GM23338 (cell line): ENCODE data around the gene ME2. TPM values are rescaled to one million over a fixed set of nuclear protein-coding genes. Genes with fewer than 3 reads are reported as not detected.

Experiments used
- ATAC-seq: fragments of 200-7000 bp; cut with Tn5 transposase; 3 replicates; pipeline ENCODE4 v1.9.1; 2020
- DNase-seq: peaks from one replicate; pipeline ENCODE4 v3.0.0-alpha.2; 2015; ENCODE audit warnings: low spot score
- H2AFZ ChIP-seq: fragments of 200-600 bp; sonication (generic); 2 replicates; pipeline ENCODE4 v1.8.0; 2016; ENCODE audit warnings: antibody characterized with exemption, mild to moderate bottlenecking, moderate library complexity
- H3F3A ChIP-seq: fragments of 200-600 bp; sonication (generic); replicated peaks from 2 replicates; pipeline ENCODE4 v1.8.0; 2017; ENCODE audit warnings: antibody characterized with exemption, mixed run types, low read depth
- H3K27ac ChIP-seq: fragments of 200-600 bp; sonication (generic); 2 replicates; pipeline ENCODE4 v1.6.1; 2016; ENCODE audit warnings: low read depth
- H3K27me3 ChIP-seq: fragments of 200-600 bp; sonication (generic); 2 replicates; pipeline ENCODE4 v1.8.0; 2016; ENCODE audit warnings: mild to moderate bottlenecking, mixed run types, moderate library complexity; ENCODE audit not compliant: insufficient read depth
- H3K36me3 ChIP-seq: fragments of 200-600 bp; sonication (generic); 2 replicates; pipeline ENCODE4 v1.8.0; 2016; ENCODE audit warnings: mild to moderate bottlenecking; ENCODE audit not compliant: insufficient read depth
- H3K4me1 ChIP-seq: fragments of 200-600 bp; sonication (generic); 2 replicates; pipeline ENCODE4 v1.8.0; 2016; ENCODE audit warnings: mild to moderate bottlenecking, moderate library complexity; ENCODE audit not compliant: insufficient read depth
- H3K4me2 ChIP-seq: fragments of 200-600 bp; sonication (generic); 2 replicates; pipeline ENCODE4 v1.7.1; 2017; ENCODE audit warnings: mixed run types
- H3K4me3 ChIP-seq: fragments of 200-600 bp; sonication (generic); 2 replicates; pipeline ENCODE4 v1.6.1; 2016; ENCODE audit warnings: mixed run types
- H3K79me2 ChIP-seq: fragments of 200-600 bp; sonication (generic); replicated peaks from 2 replicates; pipeline ENCODE4 v1.8.0; 2017; ENCODE audit warnings: mild to moderate bottlenecking; ENCODE audit not compliant: insufficient read depth
- H3K9me2 ChIP-seq: fragments of 200-600 bp; sonication (generic); 2 replicates; pipeline ENCODE4 v1.8.0; 2017; ENCODE audit not compliant: insufficient read depth
- H4K20me1 ChIP-seq: fragments of 200-600 bp; sonication (generic); replicated peaks from 2 replicates; pipeline ENCODE4 v1.8.0; 2017; ENCODE audit warnings: mild to moderate bottlenecking; ENCODE audit not compliant: insufficient read depth
- H3K27ac Mint-ChIP-seq: 2 replicates; pipeline ENCODE4 v1.8.0; 2020; ENCODE audit warnings: inconsistent platforms, mild to moderate bottlenecking, moderate library complexity, mixed read lengths
- H3K27me3 Mint-ChIP-seq: 3 replicates; pipeline ENCODE4 v1.8.0; 2022; ENCODE audit warnings: low read depth, mild to moderate bottlenecking, moderate library complexity, mixed read lengths, inconsistent platforms; ENCODE audit not compliant: insufficient read depth, poor library complexity
- H3K36me3 Mint-ChIP-seq: 3 replicates; pipeline ENCODE4 v1.8.0; 2021; ENCODE audit warnings: low read depth, mild to moderate bottlenecking, inconsistent platforms, moderate library complexity, mixed read lengths
- H3K4me1 Mint-ChIP-seq: 3 replicates; pipeline ENCODE4 v1.8.0; 2020; ENCODE audit warnings: mild to moderate bottlenecking, inconsistent platforms, mixed read lengths
- H3K4me3 Mint-ChIP-seq: 3 replicates; pipeline ENCODE4 v1.8.0; 2021; ENCODE audit warnings: moderate library complexity, mild to moderate bottlenecking, inconsistent platforms, mixed read lengths
- H3K9me3 Mint-ChIP-seq: 3 replicates; pipeline ENCODE4 v1.8.0; 2020; ENCODE audit warnings: moderate library complexity, mild to moderate bottlenecking, inconsistent platforms, mixed read lengths
- ETS1 ChIP-seq: IDR thresholded peaks from 2 replicates; pipeline ENCODE4 v1.6.1; 2016; ENCODE audit warnings: antibody characterized with exemption
- EZH2 ChIP-seq: fragments of 200-600 bp; sonication (generic); IDR thresholded peaks from one replicate; pipeline ENCODE4 v1.8.0; 2017; ENCODE audit warnings: antibody characterized with exemption, mild to moderate bottlenecking, low read depth; ENCODE audit not compliant: unreplicated experiment
- JUNB ChIP-seq: IDR thresholded peaks from one replicate; pipeline ENCODE4 v1.6.1; 2016; ENCODE audit warnings: antibody characterized with exemption; ENCODE audit not compliant: unreplicated experiment
- STAT1 ChIP-seq: IDR thresholded peaks from one replicate; pipeline ENCODE4 v1.6.1; 2016; ENCODE audit warnings: antibody characterized with exemption; ENCODE audit not compliant: unreplicated experiment
- ZNF462 ChIP-seq: fragments of 250-450 bp; sonication (Bioruptor Pico); IDR thresholded peaks from 2 replicates; pipeline ENCODE4 v1.5.0; 2020; ENCODE audit warnings: mild to moderate bottlenecking, moderate library complexity
- polyA plus RNA-seq: library from polyadenylated mRNA; unstranded; fragments of >200 nt; fragmentation: Nextera tagmentation; extraction: Ambion mirVana; gene quantifications from 2 replicates; pipeline ENCODE4 v1.2.1, GENCODE V29; 2016
- total RNA-seq: library from RNA; depleted of rRNA; stranded (reverse); fragments of >200 nt; shearing (Covaris generic); gene quantifications from 2 replicates; pipeline ENCODE4 v1.2.3, GENCODE V29; 2014

The ME2 gene
- total and polyA plus RNA-seq, 2 experiments from 2014 or later = 61.0 to 102 TPM

- no peaks in the 10 kb centered on the region for H3K4me1 ChIP-seq
- Mint-ChIP-seq H3K9me3 (no peaks in the 10 kb centered on the region), H3K36me3 (peaks cover 12% of the 10 kb centered on the region; the same call in 2 of the 3 replicates), H3K4me1 (no peaks in the 10 kb centered on the region), H3K27ac (no peak overlapping the region), H3K4me3 (no peak overlapping the region), H3K27me3 (no peaks in the 10 kb centered on the region)
- H3K36me3 ChIP-seq = 0 out of 2 replicates have a peak, but pooled peaks cover 11% of the 10 kb centered on the region
- H4K20me1 ChIP-seq = no peaks in the 10 kb centered on the region
- DNase-seq (no peak), ATAC-seq (no peak)
- no peaks in the 10 kb centered on the region for H3K27me3 ChIP-seq
- no peaks in the 10 kb centered on the region for H3F3A ChIP-seq
- no peak overlapping the region for H3K4me2 ChIP-seq
- no peak overlapping the region for H3K4me3 ChIP-seq
- no peak overlapping the region for H3K27ac ChIP-seq
- H2AFZ ChIP-seq = no peak overlapping the region
- H3K9me2 ChIP-seq = no peaks in the 10 kb centered on the region
- no peaks in the 10 kb centered on the region for H3K79me2 ChIP-seq
- TF ChIP-seq ZNF462 (CRISPR knock-in tag) (no peak), STAT1 (no peak), EZH2 (no peak), ETS1 (no peak), JUNB (no peak)
Observed at GRCh38 chr18:50949185-50949584, 70.3 kb downstream of the ME2 start.

GRCh38 chr18:50950626-50951025 lies 71.7 kb downstream of the ME2 start:
- no peak overlapping the region for H2AFZ ChIP-seq
- no peaks in the 10 kb centered on the region for H3K4me1 ChIP-seq
- H3K4me3 ChIP-seq = no peak overlapping the region
- H3K27ac ChIP-seq = no peak overlapping the region
- H3K36me3 ChIP-seq = 0 out of 2 replicates have a peak, but pooled peaks cover 5% of the 10 kb centered on the region
- no peak for DNase-seq
- H3F3A ChIP-seq = no peaks in the 10 kb centered on the region
- no peaks in the 10 kb centered on the region for H3K9me2 ChIP-seq
- H3K27me3 Mint-ChIP-seq = no peaks in the 10 kb centered on the region
- no peak overlapping the region for H3K4me3 Mint-ChIP-seq
- H3K4me2 ChIP-seq = no peak overlapping the region
- H3K9me3 Mint-ChIP-seq = no peaks in the 10 kb centered on the region
- no peaks in the 10 kb centered on the region for H3K79me2 ChIP-seq
- peaks cover 8% of the 10 kb centered on the region for H3K4me1 Mint-ChIP-seq
- ATAC-seq = no peak
- H4K20me1 ChIP-seq = no peaks in the 10 kb centered on the region
- H3K27ac Mint-ChIP-seq = no peak overlapping the region
- no peaks in the 10 kb centered on the region for H3K27me3 ChIP-seq
- peaks cover 9% of the 10 kb centered on the region; the same call in 1 of the 3 replicates for H3K36me3 Mint-ChIP-seq
- TF ChIP-seq ZNF462 (CRISPR knock-in tag) = no peak
